Hematopoietic multipotent progenitor cell treated with erythropoietin and hydrocortisone succinate and interleukin-3 and kit ligand, for 4 days (in vitro differentiated cells): ENCODE data around the gene FICD.

Source experiments
- DNase-seq: peaks from one replicate; pipeline ENCODE4 v3.0.0-alpha.2; 2015

The FICD gene

DNA sequence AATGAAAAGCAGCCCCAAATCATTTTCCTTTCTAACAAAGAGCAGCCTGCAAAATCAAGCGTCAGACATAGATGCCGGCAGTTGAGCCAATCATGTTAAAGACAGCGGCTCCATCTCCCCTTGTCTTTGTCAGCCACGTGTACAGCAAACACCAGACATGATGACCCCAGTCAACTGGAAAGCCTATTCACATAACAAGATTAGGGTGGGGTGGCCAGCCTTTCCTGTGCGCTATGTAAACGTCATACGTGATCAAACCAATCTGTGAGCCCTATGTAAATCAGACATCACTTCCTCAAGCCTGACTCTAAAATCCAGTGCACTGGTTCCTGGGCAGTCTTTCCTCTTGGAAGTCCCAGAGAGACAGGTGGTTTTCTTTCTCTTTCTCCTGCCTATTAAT, 9.9 kb upstream of the FICD start:
- no peak for DNase-seq

DNA sequence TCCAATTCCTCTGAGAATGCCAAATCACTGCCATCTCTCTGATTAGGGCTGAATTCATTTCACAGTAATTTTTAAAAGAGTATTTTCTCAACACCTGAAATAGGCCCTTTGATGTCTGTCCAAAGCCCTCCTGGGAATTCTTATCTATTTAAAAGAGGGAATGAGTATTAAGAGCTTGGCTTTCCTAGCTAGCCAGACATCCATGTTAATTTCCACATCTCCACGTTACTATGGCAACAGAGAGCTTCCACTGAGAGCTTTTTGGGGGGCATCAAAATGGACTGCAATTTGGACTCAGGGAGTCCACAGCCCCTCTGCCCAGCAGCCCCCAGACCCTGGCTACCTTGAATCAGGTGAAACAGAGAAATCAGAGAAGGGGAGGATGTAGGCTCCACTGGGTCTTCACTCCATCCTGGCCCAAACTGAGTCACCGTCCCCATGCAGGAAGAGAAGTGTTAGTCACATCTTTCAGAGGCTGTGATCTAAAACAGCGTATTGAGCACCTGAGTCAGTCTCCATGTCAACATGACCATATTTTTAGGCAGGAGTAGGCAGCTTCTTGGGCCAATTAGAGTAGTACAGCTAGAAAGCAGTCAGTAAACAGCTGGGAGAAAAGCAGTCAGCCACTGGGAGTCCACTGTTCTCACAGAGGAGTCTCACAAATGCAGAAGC, 7.0 kb upstream of the FICD start:
- no peak for DNase-seq

DNA sequence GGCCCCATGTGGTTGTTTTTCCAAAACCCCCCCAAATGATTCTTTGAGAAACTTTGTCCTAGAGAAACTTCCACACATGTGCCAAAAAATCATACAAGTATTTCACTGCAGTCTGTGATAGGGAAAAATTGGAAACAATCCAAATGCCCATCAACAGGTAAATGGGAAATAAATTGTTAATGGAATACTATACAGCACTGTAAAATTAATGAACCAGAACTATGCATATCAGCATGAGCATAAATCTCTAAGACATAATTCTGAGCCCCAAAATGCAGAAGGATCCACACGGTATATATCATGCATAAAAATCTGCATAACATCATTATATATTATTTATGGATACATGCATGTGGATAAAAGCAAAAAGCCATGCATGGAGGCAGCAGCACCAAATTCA, 5.3 kb upstream of the FICD start:
- no peak for DNase-seq

DNA sequence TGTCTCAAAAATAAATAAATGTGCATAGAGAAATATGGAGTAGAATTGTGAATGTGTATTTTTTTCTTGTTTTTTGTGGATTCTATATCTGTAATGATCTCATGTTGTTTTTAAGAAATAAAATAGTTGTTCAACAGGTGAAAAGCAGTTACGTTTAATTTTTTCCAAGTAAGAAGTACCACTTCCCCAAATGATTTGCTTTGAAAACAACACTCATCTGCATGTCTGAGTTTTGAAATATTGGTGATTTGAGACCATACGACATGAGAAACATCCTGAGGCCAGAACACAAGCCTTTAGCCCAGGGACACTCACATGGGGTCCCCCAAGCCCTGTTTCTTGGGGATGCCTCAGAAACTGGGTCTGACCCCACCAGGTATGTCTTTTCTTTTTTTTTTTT, 4.2 kb upstream of the FICD start:
- DNase-seq = no peak

DNA sequence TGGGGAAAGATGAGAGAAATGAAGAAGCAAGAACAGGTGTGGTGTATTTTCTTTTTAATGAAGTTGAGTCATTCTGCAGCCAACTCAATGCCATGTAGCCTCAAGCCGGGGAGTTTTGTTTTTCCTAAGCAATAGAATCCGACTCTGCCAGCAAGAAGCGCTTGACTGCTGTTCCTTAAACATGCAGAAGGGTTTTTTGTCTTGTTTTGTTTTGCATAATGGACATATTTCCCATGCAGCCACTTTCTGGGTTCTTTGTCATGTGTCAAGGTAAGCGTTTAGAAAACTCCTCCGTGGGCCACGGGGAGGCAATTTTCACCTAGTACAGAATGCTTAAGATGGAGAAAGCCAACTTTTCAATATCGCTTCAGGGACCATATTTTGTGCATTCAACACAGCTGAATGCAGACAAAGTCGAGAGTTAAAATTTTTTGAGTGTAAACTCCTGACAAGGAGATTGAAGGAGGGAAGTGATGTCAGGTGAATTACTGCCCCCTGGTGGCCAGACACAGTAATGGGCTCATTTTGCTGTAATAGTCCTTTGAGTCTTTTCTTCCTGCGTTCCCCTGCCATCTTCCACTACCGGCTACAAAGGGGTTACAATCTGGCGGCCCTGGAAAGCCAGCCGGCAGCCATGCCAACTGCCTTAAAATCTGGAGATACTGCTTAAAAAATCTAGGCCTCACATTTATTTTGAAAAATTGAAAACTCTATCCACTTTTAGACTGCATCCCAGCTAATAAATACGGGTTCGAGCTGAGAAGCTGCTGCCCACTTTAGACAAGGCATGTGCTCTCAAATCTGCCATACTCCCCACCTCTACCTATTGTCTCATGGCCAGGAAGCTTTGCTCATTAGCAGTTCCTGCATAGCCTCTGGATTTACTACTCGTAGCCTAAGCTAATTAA, 3.2 kb upstream of the FICD start:
- peak; percentile 90 for DNase-seq

DNA sequence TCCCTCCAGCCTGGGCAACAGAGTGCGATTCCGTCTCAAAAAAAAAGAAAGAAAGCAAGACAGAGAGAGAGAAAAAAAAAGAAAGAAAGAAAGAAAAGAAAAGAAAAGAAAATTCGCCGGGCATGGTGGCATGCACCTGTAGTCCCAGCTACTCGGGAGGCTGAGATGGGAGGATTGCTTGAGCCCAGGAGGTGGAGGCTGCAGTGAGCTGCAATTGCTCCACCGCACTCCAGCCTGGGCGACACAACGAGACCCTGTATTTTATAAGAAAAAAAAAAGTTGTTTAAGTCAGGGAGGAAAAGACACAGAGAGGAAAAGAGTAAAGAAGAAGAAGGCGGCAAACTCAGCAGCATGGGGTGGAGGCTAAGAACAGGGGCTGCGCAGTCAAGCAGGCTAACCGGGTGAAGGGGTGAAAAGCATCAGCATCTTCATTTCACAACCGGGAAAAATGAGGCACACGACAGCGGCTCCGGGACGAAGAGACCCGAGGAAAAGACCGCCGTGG, 557 bp upstream of the FICD start:
- DNase-seq = no peak

DNA sequence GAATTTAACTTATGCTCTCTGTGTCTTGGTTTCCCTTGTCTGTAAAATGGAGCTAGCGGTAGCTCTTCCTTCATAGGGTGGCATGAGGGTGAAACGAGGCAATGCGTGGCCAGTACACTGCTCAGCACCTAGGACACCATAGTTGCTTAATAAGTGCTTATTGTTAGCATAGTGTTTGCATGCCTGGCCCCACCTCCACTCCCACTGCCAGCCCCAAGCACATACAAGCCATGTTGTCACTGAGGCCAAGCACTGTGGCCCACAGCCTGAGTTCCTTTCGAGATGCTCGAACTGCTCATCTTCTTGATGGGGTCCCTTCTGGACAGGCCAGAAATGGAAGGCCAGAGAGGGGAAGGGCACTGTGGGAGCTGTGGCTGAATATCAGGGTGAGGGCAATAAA, 839 bp downstream of the FICD start:
- DNase-seq = peak; percentile 26

DNA sequence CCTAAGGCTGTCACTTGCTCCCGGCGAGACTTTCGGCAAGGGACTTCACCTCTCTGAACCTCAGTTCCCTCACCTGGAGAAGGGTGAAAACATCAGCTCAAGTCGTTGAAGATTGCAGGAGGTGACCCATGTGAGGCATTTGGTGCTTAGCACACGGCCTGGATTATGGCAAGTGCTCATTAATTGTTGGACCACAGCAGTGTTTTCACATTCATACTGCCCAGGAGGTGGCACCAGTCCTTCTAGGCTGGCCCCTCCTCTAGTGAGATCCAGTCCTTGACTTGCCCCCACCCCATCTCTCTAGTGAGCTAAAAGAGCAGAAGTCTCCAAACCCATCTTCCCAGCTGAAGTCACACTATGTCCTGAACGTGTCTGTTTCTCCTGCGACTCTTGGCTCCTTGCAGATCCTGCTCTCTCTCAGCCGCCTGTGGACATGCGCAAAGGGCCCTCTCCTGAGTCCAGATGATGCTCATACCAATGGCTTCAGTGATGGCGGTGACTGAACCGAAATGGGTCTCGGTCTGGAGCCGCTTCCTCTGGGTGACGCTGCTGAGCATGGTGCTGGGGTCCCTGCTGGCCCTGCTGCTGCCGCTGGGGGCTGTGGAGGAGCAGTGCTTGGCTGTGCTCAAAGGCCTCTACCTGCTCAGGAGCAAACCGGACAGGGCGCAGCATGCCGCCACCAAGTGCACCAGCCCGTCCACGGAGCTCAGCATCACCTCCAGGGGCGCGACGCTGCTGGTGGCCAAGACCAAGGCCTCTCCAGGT, 1.6 kb downstream of the FICD start:
- peak; percentile 57 for DNase-seq

DNA sequence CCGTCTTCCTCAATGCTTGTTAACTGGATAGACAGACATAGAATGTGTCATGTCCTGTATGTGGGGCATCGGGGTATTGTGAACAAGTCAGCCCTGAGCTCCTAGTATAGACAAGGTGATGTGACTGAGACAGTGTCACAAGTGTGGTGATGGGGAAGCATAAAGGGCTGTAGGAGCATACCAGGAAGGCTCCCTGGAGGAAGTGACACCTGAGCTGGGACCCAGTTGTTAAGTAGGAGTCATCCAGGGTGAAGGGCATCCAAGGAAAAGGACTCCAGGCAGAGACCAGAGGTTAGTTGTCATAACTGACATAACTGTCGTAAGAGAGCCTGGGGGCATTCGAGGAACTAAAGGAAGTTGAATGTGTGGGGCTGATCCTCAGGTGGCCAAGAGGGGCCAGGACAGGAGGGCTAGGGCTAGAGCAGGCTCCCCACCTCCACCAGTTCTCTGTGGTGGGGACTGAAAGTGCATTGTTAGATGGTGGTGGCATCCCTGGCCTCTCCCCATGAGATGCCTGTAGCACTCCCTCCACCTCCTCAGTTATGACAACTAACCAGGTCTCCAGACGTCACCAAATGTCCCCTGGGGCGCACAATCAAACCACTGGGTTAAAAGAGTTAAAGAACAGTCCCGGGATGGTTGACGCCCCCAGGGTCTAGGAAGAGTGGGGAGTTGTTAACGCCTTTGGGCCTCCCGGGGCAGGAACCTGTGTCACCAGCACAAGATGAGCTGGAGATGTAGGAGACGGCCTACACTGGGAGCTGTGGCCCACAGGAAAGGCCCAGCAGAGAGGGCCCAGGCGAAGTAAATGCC, 2.4 kb downstream of the FICD start:
- DNase-seq = no peak

DNA sequence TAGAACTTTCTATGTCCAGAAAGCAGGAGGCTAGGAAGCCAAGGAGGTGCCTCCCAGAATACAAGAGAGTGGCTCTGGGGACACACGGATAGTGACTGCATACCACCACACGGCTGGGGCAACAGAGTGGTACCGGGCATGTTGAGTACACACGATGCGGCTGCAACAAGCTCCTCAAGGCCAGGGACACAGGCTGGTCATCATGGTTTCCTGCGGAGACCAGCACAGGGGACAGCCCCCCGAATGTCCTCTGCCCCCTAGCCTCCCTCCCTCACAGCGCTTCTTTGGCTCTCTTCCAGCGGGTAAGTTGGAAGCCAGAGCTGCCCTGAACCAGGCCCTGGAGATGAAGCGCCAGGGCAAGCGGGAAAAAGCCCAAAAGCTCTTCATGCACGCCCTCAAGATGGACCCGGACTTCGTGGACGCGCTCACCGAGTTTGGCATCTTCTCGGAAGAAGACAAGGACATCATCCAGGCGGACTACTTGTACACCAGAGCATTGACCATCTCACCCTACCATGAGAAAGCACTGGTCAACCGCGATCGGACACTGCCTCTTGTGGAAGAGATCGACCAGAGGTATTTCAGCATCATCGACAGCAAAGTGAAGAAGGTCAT, 3.1 kb downstream of the FICD start:
- DNase-seq = no peak

DNA sequence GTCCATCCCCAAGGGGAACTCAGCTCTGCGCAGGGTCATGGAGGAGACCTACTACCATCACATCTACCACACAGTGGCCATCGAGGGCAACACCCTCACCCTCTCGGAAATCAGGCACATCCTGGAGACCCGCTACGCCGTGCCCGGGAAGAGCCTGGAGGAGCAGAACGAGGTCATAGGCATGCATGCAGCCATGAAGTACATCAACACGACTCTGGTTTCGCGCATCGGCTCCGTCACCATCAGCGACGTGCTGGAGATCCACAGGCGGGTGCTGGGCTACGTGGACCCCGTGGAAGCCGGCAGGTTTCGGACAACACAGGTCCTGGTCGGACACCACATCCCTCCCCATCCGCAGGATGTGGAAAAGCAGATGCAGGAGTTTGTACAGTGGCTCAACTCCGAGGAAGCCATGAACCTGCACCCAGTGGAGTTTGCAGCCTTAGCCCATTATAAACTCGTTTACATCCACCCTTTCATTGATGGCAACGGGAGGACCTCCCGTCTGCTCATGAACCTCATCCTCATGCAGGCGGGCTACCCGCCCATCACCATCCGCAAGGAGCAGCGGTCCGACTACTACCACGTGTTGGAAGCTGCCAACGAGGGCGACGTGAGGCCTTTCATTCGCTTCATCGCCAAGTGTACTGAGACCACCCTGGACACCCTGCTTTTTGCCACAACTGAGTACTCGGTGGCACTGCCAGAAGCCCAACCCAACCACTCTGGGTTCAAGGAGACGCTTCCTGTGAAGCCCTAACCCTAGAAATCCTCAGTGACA, 3.8 kb downstream of the FICD start:
- DNase-seq = no peak

DNA sequence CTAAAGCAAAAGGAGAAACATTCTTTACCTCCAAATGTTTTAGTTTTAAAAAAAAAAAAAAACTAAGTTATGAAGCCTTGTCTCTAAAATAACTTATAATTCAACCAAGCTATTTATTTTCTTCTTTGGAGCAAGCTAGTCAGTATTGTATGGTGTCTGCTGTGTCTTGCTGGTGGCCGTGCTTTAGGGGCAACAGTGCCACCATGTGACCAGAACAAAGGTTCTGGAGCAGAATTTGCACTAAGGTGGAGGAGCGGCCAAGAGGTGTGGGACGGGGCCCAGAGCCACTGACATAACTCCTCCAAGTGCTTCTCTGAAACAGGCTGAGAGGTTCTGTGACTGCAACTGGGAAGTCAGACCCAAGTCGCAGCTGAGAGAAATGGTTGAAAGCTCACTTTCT, 4.5 kb downstream of the FICD start:
- DNase-seq = peak; percentile 43

DNA sequence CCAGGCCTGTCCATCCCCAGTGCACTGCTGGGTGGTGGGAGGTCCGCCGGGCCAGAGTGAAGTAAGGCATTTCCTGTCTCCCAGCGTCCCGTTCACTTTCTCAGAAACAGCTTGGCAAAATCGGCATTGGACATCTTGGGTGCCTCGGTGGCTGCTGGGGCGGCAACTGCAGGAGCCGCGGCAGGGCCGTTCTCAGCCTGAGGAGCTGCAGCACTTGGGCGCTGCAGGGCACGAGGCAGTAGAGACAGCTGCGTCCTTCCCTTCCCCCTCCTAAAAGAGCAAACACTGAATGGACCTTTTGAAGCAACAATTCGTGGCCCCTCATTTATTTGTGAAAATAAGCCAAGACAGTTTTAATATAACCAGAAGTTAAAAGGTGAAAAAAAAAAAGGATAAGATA, 8.3 kb downstream of the FICD start:
- DNase-seq = no peak

DNA sequence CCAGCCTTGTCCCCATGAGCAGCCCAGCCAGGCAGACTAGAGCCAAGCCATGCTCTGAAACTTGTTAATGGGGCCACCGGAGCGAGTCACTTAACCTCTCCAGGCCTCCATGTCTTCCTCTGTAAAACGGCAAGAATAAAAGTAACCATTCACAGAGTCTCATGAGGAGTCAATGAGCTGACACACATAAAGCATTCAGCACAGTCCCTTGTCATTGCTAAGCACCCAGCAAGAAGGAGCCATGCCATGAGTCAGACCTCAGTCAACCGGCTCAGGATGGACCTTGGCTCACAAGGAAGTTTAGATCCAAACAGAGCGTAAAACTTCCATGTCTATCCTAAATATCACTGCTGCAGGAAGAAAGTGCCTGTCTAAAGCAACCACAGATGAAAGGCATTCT, 10.6 kb downstream of the FICD start:
- DNase-seq = no peak

DNA sequence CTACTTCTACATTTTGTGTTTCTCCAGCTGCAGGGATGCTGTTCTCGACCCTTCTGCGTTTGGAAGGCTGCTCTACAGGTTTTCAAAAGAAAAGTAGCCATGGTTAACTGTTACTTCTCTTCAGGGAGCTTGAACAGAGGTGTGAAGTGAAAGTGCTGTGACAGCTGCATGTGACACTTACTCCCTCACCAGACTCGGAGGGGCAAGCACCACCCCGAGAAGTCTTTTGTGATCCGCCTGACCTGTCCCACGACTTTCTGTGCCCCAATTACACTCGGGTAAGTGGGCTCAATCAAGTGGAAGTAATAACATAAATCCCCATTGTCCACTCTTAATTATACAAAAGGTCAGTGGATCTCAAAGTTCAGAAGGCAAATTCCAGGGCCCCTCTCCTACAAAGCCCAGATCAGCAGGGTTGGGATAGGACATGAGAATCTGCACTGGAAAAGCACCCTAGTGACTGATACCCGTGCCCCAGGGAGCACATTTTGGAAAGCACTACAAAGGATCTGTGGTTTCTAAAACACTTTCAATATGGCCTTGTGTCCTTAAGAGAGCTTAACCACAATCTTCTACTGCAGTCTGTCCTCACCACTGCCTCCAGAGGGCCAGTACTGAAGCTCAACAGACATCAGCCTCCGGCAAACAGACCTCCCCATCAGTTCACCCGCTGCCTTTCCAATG, 11.5 kb downstream of the FICD start:
- no peak for DNase-seq

DNA sequence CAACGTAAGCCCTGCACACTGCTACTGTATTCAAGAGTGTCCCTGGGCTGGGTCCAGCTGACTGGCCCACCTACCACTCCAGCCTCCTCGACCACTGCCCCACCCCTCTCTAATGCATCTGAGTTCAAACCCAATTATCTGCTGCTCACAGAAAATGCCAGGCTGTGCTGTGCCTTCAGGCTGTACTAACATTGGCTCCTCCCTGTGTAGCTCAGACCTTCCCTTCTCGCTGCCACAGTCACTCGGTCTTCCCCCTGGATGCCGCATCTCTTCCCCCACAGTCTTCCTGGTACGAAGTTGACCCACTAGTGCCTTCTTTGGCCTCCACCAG, 12.1 kb downstream of the FICD start:
- no peak for DNase-seq

DNA sequence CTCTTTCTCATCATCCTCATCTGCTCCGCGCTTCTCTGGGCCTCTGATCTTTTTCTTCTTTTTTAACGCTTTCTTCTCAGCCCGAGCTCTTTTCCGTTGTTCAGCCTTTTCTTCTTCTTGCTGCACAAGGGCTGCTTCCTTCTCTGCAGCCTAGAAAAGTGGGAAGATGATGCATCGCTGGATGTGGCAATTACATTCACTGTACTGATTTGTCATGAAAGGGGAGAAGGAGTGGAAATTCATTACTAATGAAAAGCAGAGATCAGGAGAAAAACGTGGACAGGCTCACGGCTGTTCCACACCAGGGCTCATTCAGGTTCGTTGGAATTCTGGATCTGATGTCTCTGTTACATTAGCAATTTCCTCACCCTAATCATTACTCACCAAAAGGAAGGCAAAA, 15.1 kb downstream of the FICD start:
- no peak for DNase-seq

DNA sequence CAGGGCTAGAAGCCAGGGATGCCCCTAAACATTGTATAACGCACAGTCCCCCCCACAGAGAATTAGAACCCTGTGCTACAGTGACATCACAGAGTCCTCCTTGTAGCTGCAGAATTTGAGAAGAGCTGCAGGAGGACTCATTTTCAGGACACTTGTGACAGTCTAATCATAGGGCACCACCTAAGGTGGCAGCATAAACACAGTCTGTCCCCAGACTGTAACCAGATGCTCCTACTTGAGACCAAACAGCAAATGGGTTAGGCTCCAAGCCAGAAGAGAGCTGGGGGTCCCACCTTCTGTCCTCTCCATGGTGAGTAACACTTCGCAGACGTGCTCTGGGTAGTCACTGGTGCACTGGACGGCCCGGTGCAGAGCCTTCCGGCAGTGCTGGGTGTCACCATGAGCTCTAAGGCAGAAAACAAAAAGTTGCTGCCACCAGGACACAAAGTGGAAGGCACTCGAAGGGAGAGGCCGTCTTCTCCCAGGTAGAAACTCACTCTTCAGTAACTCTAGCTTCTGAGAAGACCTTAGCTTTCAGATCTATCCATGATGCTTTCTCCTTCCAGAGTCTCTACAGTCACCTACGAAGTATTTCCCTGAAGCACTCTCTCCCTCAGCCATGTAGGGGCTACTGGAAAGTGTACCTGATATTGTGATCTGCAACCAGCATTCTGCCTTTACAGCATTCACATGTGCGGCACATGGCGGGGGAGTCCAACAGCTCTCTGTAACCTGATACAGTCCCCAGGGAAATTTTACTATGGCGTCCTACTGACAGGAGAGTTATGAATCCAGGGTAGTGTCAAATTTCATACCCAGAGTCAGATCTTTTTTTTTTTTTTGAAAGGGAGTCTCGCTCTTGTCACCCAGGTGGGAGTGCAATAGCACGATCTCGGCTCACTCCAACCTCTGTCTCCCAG, 17.1 kb downstream of the FICD start:
- no peak for DNase-seq

DNA sequence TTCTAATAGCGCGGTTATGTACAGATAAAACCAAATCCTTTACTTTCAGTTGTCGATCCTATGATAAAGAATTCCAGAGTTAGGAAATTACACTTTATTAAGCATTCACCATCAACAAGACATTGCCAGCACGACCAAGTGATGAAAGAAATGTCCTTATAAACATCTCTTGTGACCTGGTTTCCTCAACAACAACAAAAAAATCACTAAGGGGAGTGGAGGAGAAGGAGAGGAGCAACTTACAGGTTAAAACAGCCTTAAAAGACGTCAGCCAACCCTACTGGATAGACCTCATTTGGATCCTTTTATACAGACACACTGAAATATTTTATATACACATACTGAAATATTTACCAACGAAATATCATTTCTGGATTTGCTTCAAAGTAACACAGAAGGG, 23.1 kb downstream of the FICD start:
- DNase-seq = no peak
